HCT116 (cell line): ENCODE measurements around the gene HSPB3. TPM values are rescaled to one million over a fixed set of nuclear protein-coding genes. Genes with fewer than 3 reads are reported as not detected.

Experiments
- ATAC-seq: fragments of 200-7000 bp; cut with Tn5 transposase; 2 replicates; pipeline ENCODE4 v1.9.1; 2020; ENCODE audit warnings: mild to moderate bottlenecking, moderate library complexity
- BruUV-seq: library from RNA; stranded (reverse); fragments of 400-500 nt; replicated peaks from 2 replicates; lab custom pipeline; 2021; lab: Mats Ljungman, UMichigan
- CTCF ChIA-PET: fragments of 300-600 bp; sonication (Branson Sonifier 250); formaldehyde crosslinking; loops from one replicate; lab custom pipeline; 2021; ENCODE audit warnings: antibody characterized with exemption; lab: Charles Lee
- POLR2A ChIA-PET: fragments of 300-600, 350-600 bp; sonication (Branson Sonifier 250); formaldehyde crosslinking; loops from one replicate; lab custom pipeline; 2021; ENCODE audit warnings: antibody characterized with exemption; lab: Charles Lee
- RAD21 ChIA-PET, 2 experiments: fragments of 300-600 bp; sonication (Branson Sonifier 250); formaldehyde crosslinking; loops; one replicate each; lab custom pipeline; 2023; ENCODE audit warnings: low total read pairs in 2 of 2; ENCODE audit not compliant: uncharacterized antibody in 2 of 2, unreplicated experiment in 2 of 2, low non-redundant PET in 1 of 2; lab: Charles Lee
- DNase-seq: peaks from one replicate; pipeline ENCODE4 v3.0.0-alpha.2; 2010; ENCODE audit warnings: low read depth, low spot score
- H2AFZ ChIP-seq: fragments of 200-600 bp; shearing (Covaris generic), sonication (generic); 2 replicates; pipeline ENCODE4 v1.6.1; 2017; ENCODE audit warnings: low read depth, mixed run types, mixed read lengths, antibody characterized with exemption, low read length; ENCODE audit not compliant: poor library complexity, severe bottlenecking
- H3K27ac ChIP-seq: 2 replicates; pipeline ENCODE4 v1.5.1; 2012; ENCODE audit warnings: low read depth, low read length
- H3K27me3 ChIP-seq: fragments of 200-600 bp; sonication (generic); 2 replicates; pipeline ENCODE4 v1.6.1; 2016; ENCODE audit warnings: mixed run types, low read length, mixed read lengths; ENCODE audit not compliant: insufficient read depth
- H3K36me3 ChIP-seq, 2 experiments: fragments of 200-500 bp in 1 of 2; fragments of 200-600 bp in 1 of 2; sonication (Bioruptor generic) in 1 of 2; sonication (generic) in 1 of 2; 2 replicates each; pipeline versions ENCODE4 v1.5.1 to v1.6.1; 2014 to 2016; ENCODE audit warnings: low read length in 2 of 2, inconsistent platforms in 1 of 2, mixed read lengths in 1 of 2, mixed run types in 1 of 2; ENCODE audit not compliant: insufficient read depth in 2 of 2, control insufficient read depth in 1 of 2
- H3K4me1 ChIP-seq, 2 experiments: fragments of 200-600 bp in 1 of 2; sonication (generic) in 1 of 2; 2 replicates each; pipeline versions ENCODE4 v1.5.1 to v1.6.1; 2012 to 2017; ENCODE audit warnings: low read length in 2 of 2, inconsistent platforms in 1 of 2, mild to moderate bottlenecking in 1 of 2, mixed read lengths in 1 of 2, mixed run types in 1 of 2, moderate library complexity in 1 of 2; ENCODE audit not compliant: insufficient read depth in 2 of 2, control insufficient read depth in 1 of 2
- H3K4me2 ChIP-seq: fragments of 200-600 bp; sonication (generic); 2 replicates; pipeline ENCODE4 v1.6.1; 2017; ENCODE audit warnings: mixed run types, low read length, mixed read lengths
- H3K4me3 ChIP-seq, 2 experiments: fragments of 200-600 bp in 1 of 2; sonication (generic) in 1 of 2; replicated peaks in 1 of 2; 2 replicates each; pipeline ENCODE4 v1.5.1; 2011 to 2016; ENCODE audit warnings: low read length in 2 of 2, control low read depth in 1 of 2, low read depth in 1 of 2, mild to moderate bottlenecking in 1 of 2, mixed read lengths in 1 of 2, mixed run types in 1 of 2
- H3K79me2 ChIP-seq: fragments of 200-600 bp; sonication (generic); 2 replicates; pipeline ENCODE4 v1.6.1; 2017; ENCODE audit warnings: mild to moderate bottlenecking, mixed run types, low read length, moderate library complexity, mixed read lengths; ENCODE audit not compliant: insufficient read depth
- H3K9ac ChIP-seq: fragments of 200-600 bp; sonication (generic); 2 replicates; pipeline ENCODE4 v1.6.1; 2016; ENCODE audit warnings: low read length, mixed read lengths
- H3K9me2 ChIP-seq: fragments of 200-600 bp; sonication (generic), shearing (Covaris generic); 2 replicates; pipeline ENCODE4 v1.6.1; 2017; ENCODE audit warnings: mixed run types, mild to moderate bottlenecking, moderate library complexity; ENCODE audit not compliant: insufficient read depth
- H3K9me3 ChIP-seq, 2 experiments: fragments of 200-500 bp in 1 of 2; fragments of 200-600 bp in 1 of 2; sonication (Bioruptor generic) in 1 of 2; sonication (generic) in 1 of 2; 2 replicates each; pipeline ENCODE4 v1.6.1; 2014 to 2017; ENCODE audit warnings: low read length in 2 of 2, mixed read lengths in 2 of 2, inconsistent platforms in 1 of 2, low read depth in 1 of 2, mild to moderate bottlenecking in 1 of 2, mixed run types in 1 of 2, moderate library complexity in 1 of 2; ENCODE audit not compliant: control insufficient read depth in 1 of 2, insufficient read depth in 1 of 2
- H4K20me1 ChIP-seq: fragments of 200-600 bp; sonication (generic), shearing (Covaris generic); 2 replicates; pipeline ENCODE4 v1.6.1; 2017; ENCODE audit warnings: mixed run types, mild to moderate bottlenecking, moderate library complexity; ENCODE audit not compliant: insufficient read depth
- CEBPB ChIP-seq: IDR thresholded peaks from 2 replicates; pipeline ENCODE4 v1.6.1; 2012; ENCODE audit warnings: low read depth
- EGR1 ChIP-seq: IDR thresholded peaks from 2 replicates; pipeline ENCODE4 v1.6.1; 2012; ENCODE audit warnings: low read depth
- JUND ChIP-seq: IDR thresholded peaks from 2 replicates; pipeline ENCODE4 v1.6.1; 2012
- RAD21 ChIP-seq: IDR thresholded peaks from 2 replicates; pipeline ENCODE4 v1.6.1; 2012; ENCODE audit warnings: low read depth, mild to moderate bottlenecking
- SIN3A ChIP-seq: IDR thresholded peaks from 2 replicates; pipeline ENCODE4 v1.6.1; 2012; ENCODE audit warnings: low read depth
- SRF ChIP-seq: IDR thresholded peaks from 2 replicates; pipeline ENCODE4 v1.6.1; 2012; ENCODE audit warnings: low read depth
- TCF7L2 ChIP-seq: IDR thresholded peaks from 2 replicates; pipeline ENCODE4 v1.7.0; 2011; ENCODE audit warnings: borderline replicate concordance, inconsistent platforms; ENCODE audit not compliant: insufficient read depth, insufficient read length; ENCODE audit errors: extremely low read depth
- intact Hi-C: fragments of 100-400 bp; cut with micrococcal nuclease; formaldehyde crosslinking; loops from 2 replicates; pipeline ENCODE4 v1.10.0; 2022
- total RNA-seq: library from RNA; stranded (reverse); gene quantifications from one replicate; pipeline ENCODE4 v1.2.1, GENCODE V29; 2021; ENCODE audit not compliant: unreplicated experiment
- TF ChIP-seq, protein P1 (sequence below), 3 experiments: fragments of 200-600 bp in 1 of 3; sonication (generic) in 1 of 3; IDR thresholded peaks in 2 of 3; conservative IDR thresholded peaks in 1 of 3; 2 replicates each; pipeline ENCODE4 v1.5.1; 2012 to 2017; ENCODE audit warnings: low read depth in 2 of 3, low read length in 2 of 3, antibody characterized with exemption in 1 of 3, borderline replicate concordance in 1 of 3, control low read depth in 1 of 3, mild to moderate bottlenecking in 1 of 3, mixed read lengths in 1 of 3, mixed run types in 1 of 3, moderate library complexity in 1 of 3; ENCODE audit not compliant: insufficient read depth in 1 of 3
- TF ChIP-seq, protein P2 (sequence below): IDR thresholded peaks from 2 replicates; pipeline ENCODE4 v1.6.1; 2012

HSPB3 gene
- total RNA-seq, 1 experiment from 2014 or later = not detected

DNA sequence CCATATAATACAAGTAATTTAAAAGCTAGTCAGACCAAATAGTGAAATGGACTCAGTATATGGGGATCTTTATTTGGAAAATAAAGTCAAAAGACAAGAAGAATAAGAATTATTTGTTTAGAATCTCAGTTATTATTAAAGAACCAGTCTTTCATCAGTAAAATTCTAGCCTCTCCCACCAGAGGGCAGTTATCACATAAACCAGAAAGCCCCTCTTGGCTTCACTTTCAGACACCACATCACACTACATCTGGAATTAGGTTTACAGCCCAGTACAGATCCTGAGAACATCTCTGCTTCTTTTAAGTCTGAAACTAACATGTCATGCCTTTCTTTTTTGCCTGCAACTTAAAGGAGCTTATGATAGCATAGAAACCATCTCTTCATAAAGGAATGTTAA is 12.2 kb upstream of the HSPB3 start:
- H3K4me2 ChIP-seq = no peak overlapping the region
- no peaks in the 10 kb centered on the region for H3K4me1 ChIP-seq
- no peaks in the 10 kb centered on the region for H3K79me2 ChIP-seq
- no peaks in the 10 kb centered on the region; the same call in 1 of the 2 replicates for H3K27me3 ChIP-seq
- no peaks in the 10 kb centered on the region for H4K20me1 ChIP-seq
- peak; percentile 63 for ATAC-seq
- no peak overlapping the region for H3K9ac ChIP-seq
- CTCF ChIA-PET = interaction anchor here (1.0 to 1.5 kb wide), 4 partner anchors 24 to 424 kb away, joined by 3 to 6 read pairs (median 4); no protein-coding TSS in a partner anchor
- no peak overlapping the region for H3K4me3 ChIP-seq
- intact Hi-C loops = loop anchor here (1.0 kb wide), 1 partner anchor 46 kb away; no protein-coding TSS in a partner anchor
- H2AFZ ChIP-seq = no peak overlapping the region
- no peaks in the 10 kb centered on the region for H3K9me2 ChIP-seq
- DNase-seq = peak; percentile 8
- no peak overlapping the region for H3K27ac ChIP-seq
- RAD21 ChIA-PET = interaction anchor here in 1 of 2 experiments (0.6 kb wide), 1 partner anchor 10 kb away, joined by 4 read pairs; no protein-coding TSS in a partner anchor
- H3K36me3 ChIP-seq = no peaks in the 10 kb centered on the region
- POLR2A ChIA-PET = no interaction called here
- TF ChIP-seq, protein P1, sequence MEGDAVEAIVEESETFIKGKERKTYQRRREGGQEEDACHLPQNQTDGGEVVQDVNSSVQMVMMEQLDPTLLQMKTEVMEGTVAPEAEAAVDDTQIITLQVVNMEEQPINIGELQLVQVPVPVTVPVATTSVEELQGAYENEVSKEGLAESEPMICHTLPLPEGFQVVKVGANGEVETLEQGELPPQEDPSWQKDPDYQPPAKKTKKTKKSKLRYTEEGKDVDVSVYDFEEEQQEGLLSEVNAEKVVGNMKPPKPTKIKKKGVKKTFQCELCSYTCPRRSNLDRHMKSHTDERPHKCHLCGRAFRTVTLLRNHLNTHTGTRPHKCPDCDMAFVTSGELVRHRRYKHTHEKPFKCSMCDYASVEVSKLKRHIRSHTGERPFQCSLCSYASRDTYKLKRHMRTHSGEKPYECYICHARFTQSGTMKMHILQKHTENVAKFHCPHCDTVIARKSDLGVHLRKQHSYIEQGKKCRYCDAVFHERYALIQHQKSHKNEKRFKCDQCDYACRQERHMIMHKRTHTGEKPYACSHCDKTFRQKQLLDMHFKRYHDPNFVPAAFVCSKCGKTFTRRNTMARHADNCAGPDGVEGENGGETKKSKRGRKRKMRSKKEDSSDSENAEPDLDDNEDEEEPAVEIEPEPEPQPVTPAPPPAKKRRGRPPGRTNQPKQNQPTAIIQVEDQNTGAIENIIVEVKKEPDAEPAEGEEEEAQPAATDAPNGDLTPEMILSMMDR (IDR thresholded peaks at IDR 0.05 in 2 of 3, conservative IDR thresholded peaks at IDR 0.05 in 1 of 3; ENCODE audit: borderline replicate concordance in 1 of 3, insufficient read depth in 1 of 3, low read depth in 2 of 3, low read length in 2 of 3) = peak; percentile 28 to 59 (median 56); a peak in 5 of 6 replicates
- TF ChIP-seq EGR1 (no peak), CEBPB (no peak), TCF7L2 (no peak), SRF (no peak), RAD21 (peak; percentile 43; the same call in 1 of the 2 replicates), JUND (no peak), SIN3A (no peak)
- TF ChIP-seq, protein P2, sequence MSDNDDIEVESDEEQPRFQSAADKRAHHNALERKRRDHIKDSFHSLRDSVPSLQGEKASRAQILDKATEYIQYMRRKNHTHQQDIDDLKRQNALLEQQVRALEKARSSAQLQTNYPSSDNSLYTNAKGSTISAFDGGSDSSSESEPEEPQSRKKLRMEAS = no peak
- no peaks in the 10 kb centered on the region for H3K9me3 ChIP-seq
- BruUV-seq = no TSS peak
